Epithelial cell of alveolus of lung (primary cell): ENCODE results near the gene DCP1A. TPM values are rescaled to one million over a fixed set of nuclear protein-coding genes. Genes with fewer than 3 reads are reported as not detected.

Experiments
- total RNA-seq: library from RNA; depleted of rRNA; stranded (reverse); fragments of >200 nt; gene quantifications from 2 replicates; pipeline ENCODE4 v1.2.1, GENCODE V29; 2015

DCP1A gene
- total RNA-seq, result 11.9 and 18.4 TPM in 2 replicates

GRCh38 chr3:53347261-53348064 is at the start of gene DCP1A:
TSS of gene DCP1A (minus strand) at chr3:53347543. CDS start at chr3:53347517, 26 bp downstream.

GRCh38 chr3:53255775-53256703 is 91.3 kb downstream of the DCP1A start, which contains the start of gene TKT:
TSS of gene TKT (minus strand) at chr3:53256022. CDS start at chr3:53255942, 80 bp downstream.

Other genes with a start within 250 kb of the DCP1A start
- gene RFT1, start 217.1 kb downstream of the DCP1A start, total RNA-seq, result 15.9 and 25.7 TPM in 2 replicates
- gene PRKCD, start 186.3 kb downstream of the DCP1A start, total RNA-seq, result 3.9 and 4.2 TPM in 2 replicates
- gene TKT, start 91.5 kb downstream of the DCP1A start, total RNA-seq, result 576 TPM in 2 replicates
- 0.26 and 4.5 TPM in 2 replicates for gene CACNA1D, start 147.1 kb upstream of the DCP1A start, total RNA-seq